ENCODE measurements around the gene CWF19L1.

- TF ChIP-seq POLR2AphosphoS5 (IDR thresholded peaks at IDR 0.05) (no peak), REST (IDR thresholded peaks at IDR 0.05; ENCODE audit: borderline replicate concordance) (no peak), CTCF (IDR thresholded peaks at IDR 0.05; ENCODE audit: poor library complexity, severe bottlenecking) (no peak), EZH2 (IDR thresholded peaks at IDR 0.05; ENCODE audit: borderline replicate concordance, insufficient read depth, low read length, poor library complexity, severe bottlenecking) (no peak), EP300 (conservative IDR thresholded peaks at IDR 0.05; ENCODE audit: poor library complexity, severe bottlenecking) (no peak), RAD21 (conservative IDR thresholded peaks at IDR 0.05) (no peak)
Measured at GRCh38 chr10:100307684-100308083, 40.2 kb upstream of the CWF19L1 start.
